Neural cell (in vitro differentiated cells): Measurements from ENCODE around the gene MTFMT. TPM values are rescaled to one million over a fixed set of nuclear protein-coding genes. Genes with fewer than 3 reads are reported as not detected.

ENCODE experiments used
- H2AFZ ChIP-seq: fragments of 200-600, 300-800 bp; sonication (generic), shearing (Covaris generic); 2 replicates; pipeline ENCODE4 v1.6.0; 2014; ENCODE audit warnings: low read depth, mild to moderate bottlenecking, antibody characterized with exemption, low read length, moderate library complexity
- H3F3A ChIP-seq: fragments of 200-600 bp; shearing (Covaris generic); 2 replicates; pipeline ENCODE4 v1.6.1; 2016; ENCODE audit warnings: mild to moderate bottlenecking, moderate library complexity, mixed read lengths, antibody characterized with exemption, low read length; ENCODE audit not compliant: insufficient read depth, poor library complexity, severe bottlenecking
- H3K27ac ChIP-seq: fragments of 200-600, 300-800 bp; sonication (generic), shearing (Covaris generic); 2 replicates; pipeline ENCODE4 v1.5.1; 2014; ENCODE audit warnings: mild to moderate bottlenecking, low read length, moderate library complexity
- H3K27me3 ChIP-seq: fragments of 300-800, 200-600 bp; sonication (generic), shearing (Covaris generic); 2 replicates; pipeline ENCODE4 v1.6.0; 2014; ENCODE audit warnings: mild to moderate bottlenecking, low read depth, low read length, moderate library complexity; ENCODE audit not compliant: insufficient read depth
- H3K36me3 ChIP-seq: fragments of 300-800, 200-600 bp; sonication (generic), shearing (Covaris generic); 2 replicates; pipeline ENCODE4 v1.5.1; 2014; ENCODE audit warnings: mild to moderate bottlenecking, antibody characterized with exemption, low read length, moderate library complexity; ENCODE audit not compliant: insufficient read depth
- H3K4me2 ChIP-seq: fragments of 300-800, 200-600 bp; sonication (generic), shearing (Covaris generic); 2 replicates; pipeline ENCODE4 v1.6.0; 2014; ENCODE audit warnings: mild to moderate bottlenecking, low read length
- H3K4me3 ChIP-seq: fragments of 300-800, 200-600 bp; sonication (generic), shearing (Covaris generic); 2 replicates; pipeline ENCODE4 v1.5.1; 2014; ENCODE audit warnings: mild to moderate bottlenecking, low read length, moderate library complexity
- H3K79me2 ChIP-seq: fragments of 200-600 bp; shearing (Covaris generic); replicated peaks from 2 replicates; pipeline ENCODE4 v1.6.0; 2014; ENCODE audit warnings: mild to moderate bottlenecking, low read length, moderate library complexity; ENCODE audit not compliant: insufficient read depth
- H3K9ac ChIP-seq: fragments of 300-800, 200-600 bp; sonication (generic), shearing (Covaris generic); 2 replicates; pipeline ENCODE4 v1.6.1; 2016; ENCODE audit warnings: mild to moderate bottlenecking, low read length, mixed read lengths
- H3K9me2 ChIP-seq: fragments of 200-600 bp; shearing (Covaris generic); 2 replicates; pipeline ENCODE4 v1.6.1; 2016; ENCODE audit warnings: mild to moderate bottlenecking, low read length, mixed read lengths; ENCODE audit not compliant: insufficient read depth
- H3K9me3 ChIP-seq: fragments of 200-600, 300-800 bp; sonication (generic), shearing (Covaris generic); 2 replicates; pipeline ENCODE4 v1.6.1; 2016; ENCODE audit warnings: mild to moderate bottlenecking, mixed run types, low read length, moderate library complexity, mixed read lengths
- H4K20me1 ChIP-seq: fragments of 200-600 bp; shearing (Covaris generic); 2 replicates; pipeline ENCODE4 v1.6.1; 2016; ENCODE audit warnings: mild to moderate bottlenecking, mixed run types; ENCODE audit not compliant: insufficient read depth
- EP300 ChIP-seq: fragments of 450-650 bp; conservative IDR thresholded peaks from 2 replicates; pipeline ENCODE4 v1.6.1; 2014; ENCODE audit warnings: antibody characterized with exemption, mild to moderate bottlenecking, moderate library complexity; ENCODE audit not compliant: poor library complexity, severe bottlenecking
- EZH2 ChIP-seq: fragments of 200-600, 300-800 bp; shearing (Covaris generic), sonication (generic); IDR thresholded peaks from 2 replicates; pipeline ENCODE4 v1.6.1; 2014; ENCODE audit warnings: antibody characterized with exemption, low read length, borderline replicate concordance, mild to moderate bottlenecking; ENCODE audit not compliant: insufficient read depth, poor library complexity, severe bottlenecking
- MXI1 ChIP-seq: fragments of 450-650 bp; conservative IDR thresholded peaks from 2 replicates; pipeline ENCODE4 v1.6.1; 2014; ENCODE audit warnings: antibody characterized with exemption, mild to moderate bottlenecking; ENCODE audit not compliant: poor library complexity, severe bottlenecking
- POLR2AphosphoS5 ChIP-seq: IDR thresholded peaks from 2 replicates; pipeline ENCODE4 v1.6.1; 2012
- RAD21 ChIP-seq: fragments of 450-650 bp; conservative IDR thresholded peaks from 2 replicates; pipeline ENCODE4 v1.6.1; 2014; ENCODE audit warnings: antibody characterized with exemption, mild to moderate bottlenecking, moderate library complexity
- REST ChIP-seq: IDR thresholded peaks from 2 replicates; pipeline ENCODE4 v1.6.1; 2012; ENCODE audit warnings: borderline replicate concordance
- SMC3 ChIP-seq: fragments of 450-650 bp; conservative IDR thresholded peaks from 2 replicates; pipeline ENCODE4 v1.6.1; 2014; ENCODE audit warnings: antibody characterized with exemption, mild to moderate bottlenecking, moderate library complexity; ENCODE audit not compliant: poor library complexity
- TAF1 ChIP-seq: IDR thresholded peaks from 2 replicates; pipeline ENCODE4 v1.6.1; 2012; ENCODE audit warnings: low read depth
- polyA plus RNA-seq: library from polyadenylated mRNA; depleted of rRNA; stranded (reverse); fragments of >200 nt; gene quantifications from 2 replicates; pipeline ENCODE4 v1.2.3, GENCODE V29; 2014
- TF ChIP-seq, protein P1 (sequence below): fragments of 450-650 bp; IDR thresholded peaks from 2 replicates; pipeline ENCODE4 v1.5.1; 2014; ENCODE audit warnings: antibody characterized with exemption, mild to moderate bottlenecking, moderate library complexity; ENCODE audit not compliant: poor library complexity, severe bottlenecking

Gene MTFMT
- polyA plus RNA-seq, 1 donor from 2014 or later: 21.3 TPM

DNA sequence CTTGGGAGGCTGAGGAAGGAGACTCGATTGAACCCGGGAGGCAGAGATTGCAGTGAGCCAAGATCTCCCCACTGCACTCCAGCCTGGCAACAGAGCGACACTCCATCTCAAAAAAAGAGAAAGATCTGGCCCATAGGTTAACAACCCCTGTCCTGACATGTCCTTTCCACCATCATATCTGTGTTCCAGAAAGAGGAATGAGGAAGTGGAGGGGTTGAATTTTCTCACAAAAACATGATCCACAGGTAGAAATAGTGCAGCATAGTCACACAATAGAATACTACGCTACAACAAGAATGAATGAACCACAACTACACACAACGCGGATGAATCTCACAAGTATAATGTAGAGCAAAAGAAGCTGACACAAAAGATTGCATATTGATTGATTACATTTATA is 11.0 kb upstream of the MTFMT start:
- Histone ChIP-seq H3K4me3 (no peak overlapping the region), H3K4me2 (no peak overlapping the region), H3F3A (no peaks in the 10 kb centered on the region), H3K9ac (no peak overlapping the region), H3K27ac (no peak overlapping the region), H3K9me2 (no peaks in the 10 kb centered on the region), H3K36me3 (no peaks in the 10 kb centered on the region), H3K79me2 (no peaks in the 10 kb centered on the region), H3K9me3 (no peaks in the 10 kb centered on the region), H4K20me1 (no peaks in the 10 kb centered on the region), H2AFZ (no peak overlapping the region), H3K27me3 (no peaks in the 10 kb centered on the region)
- TF ChIP-seq SMC3 (no peak), TAF1 (no peak), POLR2AphosphoS5 (no peak), MXI1 (no peak), REST (no peak), EZH2 (no peak), EP300 (no peak), RAD21 (no peak)
- TF ChIP-seq, protein P1, sequence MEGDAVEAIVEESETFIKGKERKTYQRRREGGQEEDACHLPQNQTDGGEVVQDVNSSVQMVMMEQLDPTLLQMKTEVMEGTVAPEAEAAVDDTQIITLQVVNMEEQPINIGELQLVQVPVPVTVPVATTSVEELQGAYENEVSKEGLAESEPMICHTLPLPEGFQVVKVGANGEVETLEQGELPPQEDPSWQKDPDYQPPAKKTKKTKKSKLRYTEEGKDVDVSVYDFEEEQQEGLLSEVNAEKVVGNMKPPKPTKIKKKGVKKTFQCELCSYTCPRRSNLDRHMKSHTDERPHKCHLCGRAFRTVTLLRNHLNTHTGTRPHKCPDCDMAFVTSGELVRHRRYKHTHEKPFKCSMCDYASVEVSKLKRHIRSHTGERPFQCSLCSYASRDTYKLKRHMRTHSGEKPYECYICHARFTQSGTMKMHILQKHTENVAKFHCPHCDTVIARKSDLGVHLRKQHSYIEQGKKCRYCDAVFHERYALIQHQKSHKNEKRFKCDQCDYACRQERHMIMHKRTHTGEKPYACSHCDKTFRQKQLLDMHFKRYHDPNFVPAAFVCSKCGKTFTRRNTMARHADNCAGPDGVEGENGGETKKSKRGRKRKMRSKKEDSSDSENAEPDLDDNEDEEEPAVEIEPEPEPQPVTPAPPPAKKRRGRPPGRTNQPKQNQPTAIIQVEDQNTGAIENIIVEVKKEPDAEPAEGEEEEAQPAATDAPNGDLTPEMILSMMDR: no peak

DNA sequence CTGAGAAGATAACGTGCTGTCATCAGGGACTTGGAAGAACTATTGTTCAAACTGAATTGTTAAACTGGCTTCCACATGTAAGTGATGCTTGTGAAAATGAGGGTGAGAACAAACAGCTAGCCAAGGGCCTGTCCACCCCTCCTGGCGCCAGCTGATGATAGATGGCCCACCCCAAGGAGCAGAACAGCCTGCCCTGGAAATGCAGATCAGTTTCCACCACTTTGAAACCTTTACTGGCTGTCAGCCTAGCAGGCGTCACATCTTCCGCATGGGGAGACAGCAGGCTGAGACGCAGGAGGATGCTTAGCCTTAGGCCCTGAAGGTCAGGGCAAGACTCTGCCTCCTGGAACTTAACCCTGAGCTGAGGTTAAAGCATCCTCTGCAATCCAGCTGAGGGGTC is 9.4 kb upstream of the MTFMT start:
- Histone ChIP-seq H3K9ac (no peak overlapping the region), H4K20me1 (no peaks in the 10 kb centered on the region), H3K36me3 (no peaks in the 10 kb centered on the region), H3F3A (no peaks in the 10 kb centered on the region), H3K9me2 (no peaks in the 10 kb centered on the region), H2AFZ (no peak overlapping the region), H3K4me3 (no peak overlapping the region), H3K27me3 (no peaks in the 10 kb centered on the region), H3K27ac (no peak overlapping the region), H3K79me2 (no peaks in the 10 kb centered on the region), H3K9me3 (no peaks in the 10 kb centered on the region), H3K4me2 (no peak overlapping the region)
- TF ChIP-seq EP300 (no peak), SMC3 (no peak), MXI1 (no peak), RAD21 (no peak), TAF1 (no peak), EZH2 (no peak), POLR2AphosphoS5 (no peak), REST (no peak)
- TF ChIP-seq, protein P1: no peak
